GM10266 (cell line): Measurements from ENCODE around the gene MAN2C1.
"Not testable (repeated sequence)": the region's sequence is repeated elsewhere in the genome, so short reads cannot be mapped to it uniquely, and the experiment has no call there.

Experiments used
- DNase-seq: peaks from one replicate; pipeline ENCODE4 v3.0.0; 2012; ENCODE audit errors: extremely low spot score
- TF ChIP-seq, protein P1 (sequence below): IDR thresholded peaks from 2 replicates; pipeline ENCODE4 v1.5.1; 2012; ENCODE audit warnings: mild to moderate bottlenecking, low read depth; ENCODE audit not compliant: control insufficient read depth, insufficient read depth; ENCODE audit errors: missing control alignments

The MAN2C1 gene

DNA sequence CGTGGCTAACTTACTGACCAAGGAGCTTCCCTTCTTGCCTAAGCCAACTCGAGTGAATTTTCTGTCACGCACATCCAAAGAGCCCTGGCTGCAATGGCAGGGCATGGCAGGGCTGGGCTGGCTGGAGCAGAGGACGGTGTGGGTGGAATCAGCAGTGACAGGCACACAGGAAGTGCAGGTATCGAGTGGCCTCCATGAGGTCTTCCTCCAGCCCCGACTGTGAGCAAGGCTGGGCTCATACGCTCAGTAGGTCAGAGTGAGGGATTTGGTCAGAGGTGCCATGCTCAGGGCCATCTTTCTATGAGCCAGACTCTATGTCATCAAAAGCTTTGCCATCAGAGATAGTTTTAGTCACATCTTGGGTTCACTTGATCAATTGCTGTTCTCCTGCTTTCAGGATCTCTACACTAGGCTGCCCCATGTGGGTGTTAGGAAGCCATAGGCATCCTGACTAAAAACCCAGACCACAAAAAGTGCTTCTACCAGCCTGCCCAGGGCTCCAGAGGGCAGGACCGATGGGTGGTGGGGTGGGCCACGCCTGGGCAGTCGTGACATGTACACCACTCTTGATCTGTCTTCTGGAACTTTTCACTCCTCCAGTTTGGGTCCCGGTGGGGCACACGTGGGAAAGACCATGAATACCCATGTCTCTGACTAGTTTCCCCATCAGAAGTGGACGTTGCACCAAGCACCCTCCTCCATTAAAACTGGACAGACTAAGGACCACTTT is 55.1 kb downstream of the MAN2C1 start:
- no peak for DNase-seq
- TF ChIP-seq, protein P1, sequence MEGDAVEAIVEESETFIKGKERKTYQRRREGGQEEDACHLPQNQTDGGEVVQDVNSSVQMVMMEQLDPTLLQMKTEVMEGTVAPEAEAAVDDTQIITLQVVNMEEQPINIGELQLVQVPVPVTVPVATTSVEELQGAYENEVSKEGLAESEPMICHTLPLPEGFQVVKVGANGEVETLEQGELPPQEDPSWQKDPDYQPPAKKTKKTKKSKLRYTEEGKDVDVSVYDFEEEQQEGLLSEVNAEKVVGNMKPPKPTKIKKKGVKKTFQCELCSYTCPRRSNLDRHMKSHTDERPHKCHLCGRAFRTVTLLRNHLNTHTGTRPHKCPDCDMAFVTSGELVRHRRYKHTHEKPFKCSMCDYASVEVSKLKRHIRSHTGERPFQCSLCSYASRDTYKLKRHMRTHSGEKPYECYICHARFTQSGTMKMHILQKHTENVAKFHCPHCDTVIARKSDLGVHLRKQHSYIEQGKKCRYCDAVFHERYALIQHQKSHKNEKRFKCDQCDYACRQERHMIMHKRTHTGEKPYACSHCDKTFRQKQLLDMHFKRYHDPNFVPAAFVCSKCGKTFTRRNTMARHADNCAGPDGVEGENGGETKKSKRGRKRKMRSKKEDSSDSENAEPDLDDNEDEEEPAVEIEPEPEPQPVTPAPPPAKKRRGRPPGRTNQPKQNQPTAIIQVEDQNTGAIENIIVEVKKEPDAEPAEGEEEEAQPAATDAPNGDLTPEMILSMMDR, result no peak

DNA sequence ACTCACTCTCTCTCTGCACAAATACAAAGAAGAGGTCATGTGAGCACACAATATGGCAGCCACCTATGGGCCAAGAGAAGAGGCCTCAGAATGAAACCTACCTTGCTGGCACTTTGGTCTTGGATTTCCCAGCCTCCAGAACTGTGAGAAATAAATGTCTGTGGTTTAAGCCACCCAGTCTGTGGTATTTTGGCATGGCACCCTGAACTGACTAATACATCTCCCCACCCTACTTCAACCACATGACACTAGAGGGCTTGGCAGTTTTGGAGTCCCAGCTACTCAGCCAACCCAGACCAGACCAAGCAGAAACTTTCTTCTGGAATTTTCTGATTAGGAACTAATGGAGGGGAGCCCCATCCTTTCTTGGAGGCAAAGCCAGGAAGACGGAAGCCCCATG is 55.9 kb downstream of the MAN2C1 start:
- not testable (repeated sequence) for DNase-seq

DNA sequence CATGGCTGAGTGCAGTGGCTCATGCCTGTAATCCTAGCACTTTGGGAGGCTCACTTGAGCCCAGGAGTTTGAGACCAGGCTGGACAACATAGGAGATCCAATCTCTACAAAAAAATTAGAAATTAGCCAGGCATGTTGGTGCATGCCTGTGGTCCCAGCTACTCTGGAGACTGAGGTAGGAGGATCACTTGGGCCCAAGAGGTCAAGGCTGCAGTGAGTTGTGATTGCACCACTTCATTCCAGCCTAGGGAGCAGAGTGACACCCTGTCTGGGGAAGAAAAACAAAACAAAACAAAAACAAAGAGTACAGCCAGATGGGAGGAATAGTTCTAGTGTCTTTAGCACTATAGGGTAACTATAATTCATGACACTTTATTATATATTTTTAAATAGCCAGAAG is 58.7 kb downstream of the MAN2C1 start:
- no peak for DNase-seq
- TF ChIP-seq, protein P1, result no peak

DNA sequence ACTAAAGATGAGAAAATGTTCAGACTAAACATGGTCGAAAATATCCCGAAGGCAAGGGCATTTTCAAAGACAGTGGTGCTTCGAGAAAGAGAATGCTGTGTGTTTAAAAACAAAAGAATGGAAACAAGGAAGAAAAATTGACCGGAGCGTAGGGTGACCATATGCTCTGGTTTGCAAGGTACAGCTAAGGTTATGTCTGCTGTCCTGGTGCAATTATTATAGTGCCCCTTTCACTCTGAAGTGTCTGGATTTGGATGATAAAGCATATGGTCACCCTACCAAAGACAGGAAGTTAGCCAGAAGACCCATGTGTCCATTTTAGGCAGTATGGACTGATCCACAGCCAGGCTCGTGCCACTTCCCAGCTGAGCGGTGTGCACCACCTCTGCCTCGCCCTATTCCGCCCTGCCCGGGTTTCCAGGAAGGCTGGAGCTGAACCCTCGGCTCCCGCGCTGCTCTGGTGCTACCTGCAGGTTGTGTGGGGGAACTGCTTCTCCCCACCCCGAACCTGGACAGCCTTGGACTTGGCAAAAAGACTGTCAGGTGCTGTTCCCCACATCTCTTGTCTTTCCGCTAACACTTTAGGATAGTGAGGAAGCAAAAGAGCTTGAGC is 60.5 kb downstream of the MAN2C1 start:
- DNase-seq, result peak; percentile 31
- TF ChIP-seq, protein P1, result peak; percentile 40

DNA sequence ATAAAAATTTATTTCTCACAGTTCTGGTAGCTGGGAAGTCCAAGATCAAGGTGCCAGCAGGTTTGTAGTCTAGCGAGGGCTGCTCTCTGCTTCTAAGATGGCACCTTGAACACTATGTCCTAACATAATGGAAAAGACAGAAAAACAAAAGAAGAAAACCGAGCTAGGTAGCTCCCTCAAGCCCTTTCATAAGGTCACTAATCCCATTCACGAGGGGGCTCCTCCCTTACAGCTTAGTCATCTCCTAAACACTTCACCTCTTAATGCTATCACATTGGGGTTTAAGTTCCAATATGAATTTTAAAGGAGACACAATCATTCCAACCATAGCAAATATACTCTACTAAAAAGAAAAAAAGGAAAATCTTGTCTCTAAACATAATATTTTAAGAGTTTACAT is 62.2 kb downstream of the MAN2C1 start:
- no peak for DNase-seq
- TF ChIP-seq, protein P1, result no peak
